ENCODE measurements around the gene ARHGAP19.

GRCh38 chr10:97334370-97335175 lies 42.1 kb upstream of the ARHGAP19 start, which contains the start of gene FRAT2:
- TF ChIP-seq POLR2AphosphoS5 (IDR thresholded peaks at IDR 0.05) (peak; percentile 76 to 92 (median 89)), CTCF (IDR thresholded peaks at IDR 0.05) (no peak), EP300 (IDR thresholded peaks at IDR 0.05) (peak in 1 of 4 donors; percentile 15), POLR2A (IDR thresholded peaks at IDR 0.05) (peak; percentile 72 to 77)

All from sigmoid colon (tissue), 4 donors.